OCI-LY7 (cell line): ENCODE measurements around the gene HELT.

ENCODE experiments used
- EZH2phosphoT487 ChIP-seq: fragments of 200-600 bp; sonication (generic); IDR thresholded peaks from 2 replicates; pipeline ENCODE4 v1.6.1; 2018; ENCODE audit warnings: low read depth, borderline replicate concordance, mild to moderate bottlenecking, mixed run types, antibody characterized with exemption, low read length, moderate library complexity, mixed read lengths
- TF ChIP-seq, protein P1 (sequence below): fragments of 200-600 bp; sonication (generic); conservative IDR thresholded peaks from 2 replicates; pipeline ENCODE4 v1.5.1; 2014; ENCODE audit warnings: mild to moderate bottlenecking, antibody characterized with exemption, low read length, moderate library complexity, mixed read lengths

DNA sequence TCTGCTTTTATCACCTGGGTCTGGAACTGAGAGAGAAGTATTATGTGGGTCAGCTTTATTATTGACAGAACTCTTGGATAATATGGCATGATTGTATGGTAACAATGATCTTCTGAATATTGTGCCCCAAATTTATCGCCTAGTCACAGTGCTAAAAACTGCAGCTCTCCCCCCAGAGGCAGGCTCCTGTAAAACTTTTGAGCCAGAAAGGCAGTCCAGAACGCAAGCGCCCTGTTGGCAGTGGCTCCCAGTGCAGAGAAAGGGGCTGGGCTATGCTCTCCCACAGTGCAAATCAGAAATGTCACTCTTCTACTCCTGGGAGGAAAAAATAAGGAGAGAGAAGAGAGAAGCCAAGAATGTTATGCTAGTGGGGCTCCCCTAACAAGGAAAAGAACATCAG lies 50.5 kb downstream of the HELT start:
- TF ChIP-seq, protein P1, sequence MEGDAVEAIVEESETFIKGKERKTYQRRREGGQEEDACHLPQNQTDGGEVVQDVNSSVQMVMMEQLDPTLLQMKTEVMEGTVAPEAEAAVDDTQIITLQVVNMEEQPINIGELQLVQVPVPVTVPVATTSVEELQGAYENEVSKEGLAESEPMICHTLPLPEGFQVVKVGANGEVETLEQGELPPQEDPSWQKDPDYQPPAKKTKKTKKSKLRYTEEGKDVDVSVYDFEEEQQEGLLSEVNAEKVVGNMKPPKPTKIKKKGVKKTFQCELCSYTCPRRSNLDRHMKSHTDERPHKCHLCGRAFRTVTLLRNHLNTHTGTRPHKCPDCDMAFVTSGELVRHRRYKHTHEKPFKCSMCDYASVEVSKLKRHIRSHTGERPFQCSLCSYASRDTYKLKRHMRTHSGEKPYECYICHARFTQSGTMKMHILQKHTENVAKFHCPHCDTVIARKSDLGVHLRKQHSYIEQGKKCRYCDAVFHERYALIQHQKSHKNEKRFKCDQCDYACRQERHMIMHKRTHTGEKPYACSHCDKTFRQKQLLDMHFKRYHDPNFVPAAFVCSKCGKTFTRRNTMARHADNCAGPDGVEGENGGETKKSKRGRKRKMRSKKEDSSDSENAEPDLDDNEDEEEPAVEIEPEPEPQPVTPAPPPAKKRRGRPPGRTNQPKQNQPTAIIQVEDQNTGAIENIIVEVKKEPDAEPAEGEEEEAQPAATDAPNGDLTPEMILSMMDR: no peak
- TF ChIP-seq EZH2phosphoT487: no peak
